ENCODE data around the gene KIAA0825. TPM values are rescaled to one million over a fixed set of nuclear protein-coding genes. Genes with fewer than 3 reads are reported as not detected.
"Not testable (repeated sequence)": the region's sequence is repeated elsewhere in the genome, so short reads cannot be mapped to it uniquely, and the experiment has no call there.

The KIAA0825 gene
- total RNA-seq, 1 experiment from 2014 or later = 0.08 TPM

GRCh38 chr5:94153736-94154450, 464.5 kb downstream of the KIAA0825 start:
- DNase-seq (ENCODE audit: low read depth, low spot score) = no peak
- in situ Hi-C loops (cut with HindIII; ENCODE audit: low pct_unique_long_range_greater_than_20kb, low sequenced_read_pairs) = no loop called here

GRCh38 chr5:94143621-94144020, 474.8 kb downstream of the KIAA0825 start:
- in situ Hi-C loops (cut with HindIII; ENCODE audit: low pct_unique_long_range_greater_than_20kb, low sequenced_read_pairs); DNase-seq (ENCODE audit: low read depth, low spot score): not testable (repeated sequence)

GRCh38 chr5:94140300-94140699, 478.1 kb downstream of the KIAA0825 start:
- DNase-seq (ENCODE audit: low read depth, low spot score) = no peak
- in situ Hi-C loops (cut with HindIII; ENCODE audit: low pct_unique_long_range_greater_than_20kb, low sequenced_read_pairs) = no loop called here

- in situ Hi-C loops (cut with HindIII; ENCODE audit: low pct_unique_long_range_greater_than_20kb, low sequenced_read_pairs) = no loop called here
- no peak for DNase-seq (ENCODE audit: low read depth, low spot score)
Measured at GRCh38 chr5:94130077-94130476, 488.3 kb downstream of the KIAA0825 start.

- in situ Hi-C loops (cut with HindIII; ENCODE audit: low pct_unique_long_range_greater_than_20kb, low sequenced_read_pairs) = no loop called here
- no peak for DNase-seq (ENCODE audit: low read depth, low spot score)
Measured at GRCh38 chr5:94125107-94125506, 493.3 kb downstream of the KIAA0825 start.

- DNase-seq (ENCODE audit: low read depth, low spot score); in situ Hi-C loops (cut with HindIII; ENCODE audit: low pct_unique_long_range_greater_than_20kb, low sequenced_read_pairs): not testable (repeated sequence)
Measured at GRCh38 chr5:94116317-94116716, 502.1 kb downstream of the KIAA0825 start.

- DNase-seq (ENCODE audit: low read depth, low spot score) = no peak
- in situ Hi-C loops (cut with HindIII; ENCODE audit: low pct_unique_long_range_greater_than_20kb, low sequenced_read_pairs) = no loop called here
Measured at GRCh38 chr5:94113087-94113486, 505.3 kb downstream of the KIAA0825 start.

- in situ Hi-C loops (cut with HindIII; ENCODE audit: low pct_unique_long_range_greater_than_20kb, low sequenced_read_pairs) = no loop called here
- DNase-seq (ENCODE audit: low read depth, low spot score) = peak; percentile 96
Measured at GRCh38 chr5:94111209-94112004, 507.0 kb downstream of the KIAA0825 start.

GRCh38 chr5:94103514-94104245, 514.7 kb downstream of the KIAA0825 start:
- in situ Hi-C loops (cut with HindIII; ENCODE audit: low pct_unique_long_range_greater_than_20kb, low sequenced_read_pairs) = no loop called here
- no peak for DNase-seq (ENCODE audit: low read depth, low spot score)

Other genes starting within 250 kb of the KIAA0825 start
- gene SLF1, start 65 bp upstream of the KIAA0825 start, total RNA-seq (2014; rRNA removed; shearing (Covaris generic)) = 14.2 and 16.2 TPM in 2 replicates